GM10847 (cell line): Measurements from ENCODE around the gene MSMB.

ENCODE experiments used
- POLR2A ChIP-seq: IDR thresholded peaks from 2 replicates; pipeline ENCODE4 v1.6.1; 2011; ENCODE audit not compliant: insufficient read length; ENCODE audit errors: extremely low read depth

MSMB gene, protein sequence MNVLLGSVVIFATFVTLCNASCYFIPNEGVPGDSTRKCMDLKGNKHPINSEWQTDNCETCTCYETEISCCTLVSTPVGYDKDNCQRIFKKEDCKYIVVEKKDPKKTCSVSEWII

DNA sequence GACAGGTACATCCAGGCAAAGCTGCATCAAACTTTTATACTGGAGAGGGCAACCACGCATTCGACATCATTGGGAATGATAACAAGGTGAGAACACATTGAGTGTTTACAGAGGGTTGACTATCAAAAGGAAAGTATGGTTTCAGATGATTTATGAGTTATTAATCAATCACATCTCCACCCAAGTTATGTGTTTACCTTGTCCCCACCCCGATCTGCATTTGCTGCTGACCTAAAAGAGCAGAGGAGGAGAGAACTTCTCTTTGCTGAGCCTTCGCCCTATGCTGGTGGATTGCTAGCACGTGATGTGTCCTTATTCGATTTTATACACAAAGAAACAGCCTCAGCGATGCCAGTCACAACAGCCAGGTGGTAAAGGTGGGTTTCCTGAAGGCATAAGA, at the start of gene MSMB:
MSMB (minus strand) TSS at position 9 of the 400 bp plus-strand sequence. CDS start 32 bp downstream, outside the sequence.
- no peak for TF ChIP-seq POLR2A

DNA sequence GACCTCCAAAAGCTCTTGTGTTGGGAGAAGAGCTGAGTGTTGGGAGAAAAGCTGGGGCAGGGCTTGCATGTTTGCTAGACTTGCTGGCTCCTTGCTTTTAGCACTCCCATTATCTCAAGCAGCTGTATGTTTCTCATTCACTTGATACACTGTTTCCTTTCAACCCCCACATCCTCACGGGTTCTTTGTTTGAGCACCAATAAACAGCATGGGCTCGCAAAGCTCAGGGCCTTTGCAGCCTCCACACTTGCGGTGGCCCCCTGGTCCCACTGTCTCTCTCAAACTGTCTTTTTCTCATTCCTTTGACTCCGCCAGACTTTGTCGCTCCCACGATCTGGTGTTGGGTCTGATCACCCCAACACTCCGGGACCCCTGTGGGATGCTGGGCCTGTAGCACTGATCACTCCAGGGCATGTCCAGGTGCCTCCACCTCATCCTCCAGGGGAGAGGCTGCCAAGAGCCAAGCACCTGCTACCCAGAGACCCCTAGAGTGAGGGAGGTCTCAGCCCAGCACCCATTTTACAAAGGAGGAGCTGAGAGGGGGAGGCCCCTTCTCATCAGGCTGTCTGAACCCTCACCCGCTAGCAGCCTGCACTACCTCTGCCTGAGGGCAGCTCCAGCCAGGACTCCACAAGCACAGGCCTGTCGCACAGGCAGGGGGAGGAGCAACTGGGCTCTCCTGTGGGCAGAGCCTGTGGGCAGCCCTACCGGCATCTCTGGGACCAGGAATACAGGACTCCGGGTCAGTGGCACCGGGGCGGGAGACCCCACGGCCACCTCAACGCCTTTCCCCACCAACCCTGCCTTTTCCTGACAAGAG, 49.1 kb upstream of the MSMB start:
- TF ChIP-seq POLR2A, result no peak

DNA sequence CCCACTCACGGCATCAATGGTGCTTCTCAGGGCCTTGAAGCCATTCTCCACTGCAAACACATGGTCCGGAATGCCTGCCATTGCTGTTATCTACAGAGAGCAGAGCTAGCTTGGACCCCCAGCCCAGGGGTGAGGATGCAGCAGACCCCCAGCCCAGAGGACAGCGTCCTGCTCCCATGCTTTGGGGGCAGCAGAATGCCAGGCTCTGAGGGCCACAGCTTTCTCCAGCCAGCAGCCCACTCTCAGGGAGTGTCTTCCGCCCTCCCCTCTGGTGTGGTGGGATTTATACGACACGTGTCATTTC, 48.1 kb upstream of the MSMB start:
- no peak for TF ChIP-seq POLR2A

DNA sequence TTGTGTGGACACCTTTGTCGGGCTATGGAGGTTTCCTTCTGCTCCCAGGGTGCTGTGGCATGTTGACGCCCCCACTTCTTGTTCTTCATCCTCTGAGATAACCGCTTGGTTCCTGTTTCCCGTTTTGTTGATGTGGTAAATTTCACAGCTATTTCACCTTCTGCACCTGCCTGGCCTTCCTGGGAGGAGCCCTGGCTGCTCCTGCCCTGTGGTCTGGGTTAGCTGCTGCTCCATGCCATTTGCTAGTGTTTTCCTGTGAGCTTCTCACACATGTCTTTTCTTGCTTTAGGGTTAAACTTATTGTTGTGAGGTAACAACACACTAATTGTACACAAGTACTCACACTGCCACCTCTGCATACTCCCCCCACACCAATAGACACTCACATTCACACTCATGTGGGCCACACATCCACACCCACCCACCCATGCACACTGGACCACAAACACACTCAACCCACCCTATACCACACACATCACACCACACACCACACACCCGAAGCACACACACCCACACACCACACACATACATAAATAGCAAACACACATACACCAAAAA, 46.5 kb upstream of the MSMB start:
- no peak for TF ChIP-seq POLR2A

DNA sequence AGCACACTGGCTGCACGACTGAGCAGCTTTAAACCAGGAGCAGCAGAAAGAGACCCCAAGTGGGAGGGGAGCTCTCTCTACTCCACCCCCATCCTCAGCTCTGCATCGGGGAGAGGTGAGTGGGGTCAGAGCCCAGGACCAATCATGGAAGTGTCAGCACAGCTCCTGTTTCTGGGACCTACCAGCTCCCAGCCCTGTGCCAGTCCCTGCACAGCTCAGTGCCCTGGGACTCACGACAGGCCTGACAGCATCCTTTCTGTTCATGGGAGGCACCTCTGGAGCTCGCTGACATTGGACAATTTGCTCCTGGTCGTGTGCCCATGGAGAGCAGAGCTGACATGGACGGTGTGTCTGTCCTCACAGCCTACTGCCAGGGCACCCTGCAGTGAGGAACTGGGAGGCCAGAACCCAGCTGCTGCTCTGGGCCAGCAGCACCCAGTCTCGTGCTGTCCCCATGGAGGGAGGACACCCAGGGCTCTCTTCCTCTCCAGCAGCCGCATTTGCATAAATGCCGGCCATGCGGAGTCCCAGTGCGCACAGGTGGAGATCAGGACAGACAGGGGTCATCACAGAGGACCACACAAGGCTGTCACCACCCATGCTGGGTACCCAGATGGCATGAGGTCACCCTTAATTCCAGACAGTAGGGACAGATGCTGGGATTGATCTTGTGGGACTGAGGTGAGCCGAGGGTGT, 45.9 kb upstream of the MSMB start:
- TF ChIP-seq POLR2A, result no peak

DNA sequence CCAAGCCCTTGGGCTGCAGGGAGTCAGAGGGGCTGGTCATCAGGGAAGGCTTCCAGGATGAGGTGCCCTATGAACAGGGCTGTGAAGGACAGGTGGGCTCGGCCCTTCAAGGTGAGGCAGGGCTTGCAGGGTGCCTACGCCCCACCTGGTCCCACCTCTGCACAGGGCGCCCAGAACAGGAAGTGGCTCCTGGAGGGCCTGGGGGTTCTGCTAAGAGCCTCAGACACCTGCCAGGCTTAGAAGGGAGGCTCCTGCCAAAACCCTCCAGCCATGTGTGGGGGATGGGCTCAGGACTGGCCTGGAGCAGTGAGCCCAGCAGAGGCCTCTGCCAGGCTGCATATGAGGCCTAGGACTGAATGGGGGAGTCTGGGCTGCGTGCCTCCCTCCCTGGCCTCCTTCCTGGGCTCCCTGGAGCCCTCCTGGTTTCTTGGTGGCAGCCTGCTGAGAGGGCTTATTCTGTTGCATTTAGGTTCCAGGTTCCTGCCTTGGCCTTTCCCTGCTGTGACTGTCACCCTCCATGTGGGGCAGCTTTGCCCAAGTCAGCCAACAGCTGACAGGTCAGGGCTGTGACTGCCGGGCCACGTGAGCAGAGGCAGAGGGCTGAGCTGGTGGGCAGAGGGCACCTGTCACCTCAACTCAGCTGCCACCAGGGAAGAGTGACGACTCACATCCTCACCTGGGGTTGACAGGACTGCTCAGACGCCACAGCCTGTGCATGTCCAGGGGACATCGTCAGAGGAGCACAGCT, 45.2 kb upstream of the MSMB start:
- TF ChIP-seq POLR2A, result no peak

DNA sequence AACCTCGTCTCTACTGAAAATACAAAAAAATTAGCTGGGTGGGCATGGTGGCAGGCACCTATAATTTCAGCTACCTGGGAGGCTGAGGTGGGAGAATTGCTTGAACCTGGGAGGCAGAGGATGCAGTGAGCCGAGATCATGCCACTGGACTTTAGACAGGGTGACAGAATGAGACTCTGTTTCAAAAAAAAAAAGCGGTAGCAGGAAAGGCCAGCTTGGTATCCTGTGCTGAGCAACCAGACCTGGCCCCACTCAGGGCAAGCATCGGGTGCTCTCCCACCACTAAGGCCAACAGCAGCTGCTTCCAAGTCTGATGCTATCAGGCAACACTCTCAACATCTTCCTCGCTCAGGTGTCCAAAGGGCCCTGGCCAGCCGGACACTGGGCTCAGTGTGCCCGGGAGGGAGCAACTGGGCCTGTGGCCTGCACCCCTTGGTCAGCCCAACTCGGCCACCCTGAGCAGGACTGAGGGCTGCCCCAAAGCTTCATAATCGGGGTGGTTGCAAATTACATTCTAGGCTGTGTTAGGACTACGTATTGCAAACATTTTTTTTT, 44.3 kb upstream of the MSMB start:
- no peak for TF ChIP-seq POLR2A

DNA sequence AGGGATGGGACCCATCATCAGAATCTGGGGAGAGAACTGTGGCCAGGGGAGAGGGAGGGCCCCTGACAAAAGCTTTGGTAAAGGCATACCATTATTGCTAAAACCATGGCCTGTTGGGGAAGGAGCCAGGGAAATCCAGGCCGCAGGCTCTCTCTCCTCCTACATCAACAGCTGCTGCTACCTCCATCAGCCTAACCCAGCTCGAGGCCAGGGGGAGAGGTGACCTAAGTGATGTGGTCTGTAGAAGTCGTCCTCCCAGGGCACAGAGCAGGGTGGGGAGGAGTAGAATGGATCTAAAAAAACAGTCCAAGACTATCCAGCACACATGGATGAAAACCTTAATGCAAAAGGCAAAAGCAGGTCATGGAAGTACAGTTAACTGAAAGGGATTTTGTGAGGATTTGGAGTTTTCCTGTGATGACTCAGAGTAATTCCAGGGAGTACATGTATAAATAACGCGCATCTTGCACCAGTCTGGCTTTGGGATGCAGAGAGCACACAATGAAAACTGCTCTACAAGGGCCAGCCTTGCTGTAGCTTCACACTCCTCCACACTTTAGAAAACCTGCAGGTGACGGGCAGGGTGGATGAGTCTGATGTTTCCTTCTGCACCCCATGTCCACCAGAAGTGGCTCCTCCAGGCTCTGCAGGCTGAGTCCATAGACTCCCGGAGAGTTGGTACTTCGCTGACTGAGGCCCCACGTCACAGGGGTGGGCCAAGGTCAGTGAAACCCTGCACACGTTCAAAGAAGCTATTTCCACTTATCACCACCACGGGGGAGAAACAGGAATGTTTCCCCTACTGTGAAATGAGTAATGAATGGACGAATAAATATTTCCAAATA, 38.5 kb upstream of the MSMB start:
- no peak for TF ChIP-seq POLR2A

DNA sequence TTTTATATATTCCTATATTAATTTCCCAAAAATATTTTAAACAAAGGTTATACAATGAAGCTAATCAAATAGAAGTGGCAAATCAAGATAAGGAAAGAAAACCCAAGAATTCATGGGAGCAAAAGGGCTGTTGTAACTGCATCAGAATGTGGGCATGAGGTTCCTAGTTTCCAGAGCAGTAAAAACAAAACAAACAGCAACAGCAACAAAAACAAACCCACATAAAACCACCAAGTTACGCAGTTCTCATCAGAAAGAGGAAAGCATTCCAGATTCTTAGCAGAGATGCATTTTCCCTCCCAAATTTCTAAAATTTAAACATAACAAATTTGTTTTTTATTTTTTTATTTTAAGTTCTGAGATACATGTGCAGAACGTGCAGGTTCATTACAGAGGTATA, 34.8 kb upstream of the MSMB start:
- TF ChIP-seq POLR2A, result no peak

DNA sequence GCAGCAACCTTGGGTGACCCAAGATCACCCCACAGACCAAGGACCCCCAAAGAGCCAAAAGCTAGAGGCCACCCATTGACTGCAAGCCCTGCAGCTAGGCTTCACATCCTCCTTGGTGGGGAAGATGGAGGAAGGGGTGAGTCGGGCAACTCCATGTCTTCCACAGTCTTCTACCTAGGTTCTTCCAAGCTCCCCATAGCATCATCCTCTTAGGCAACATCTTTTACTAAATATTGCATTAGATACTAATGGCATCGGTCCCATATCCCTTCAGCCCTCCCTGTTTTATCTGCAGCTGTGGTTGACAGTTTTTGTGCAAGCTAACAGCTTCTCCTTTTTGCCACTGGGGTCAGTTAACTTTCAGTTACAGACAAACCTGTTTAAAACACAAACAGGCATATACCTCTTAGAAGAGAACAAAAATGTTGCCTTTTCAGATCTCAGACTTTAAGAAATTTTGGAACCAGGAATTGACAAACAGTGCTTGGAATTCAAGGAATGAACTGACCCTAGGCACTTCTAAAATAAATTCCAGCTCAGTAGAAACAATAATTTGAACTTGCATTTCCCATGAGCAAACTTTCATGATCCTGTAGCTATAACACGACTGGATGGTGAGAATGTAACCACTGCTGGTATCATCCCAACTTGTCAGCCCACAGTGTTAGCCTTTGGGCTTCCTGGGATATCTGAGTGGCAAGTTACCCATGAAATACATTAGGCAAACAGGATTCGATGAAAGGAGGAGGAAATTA, 33.9 kb upstream of the MSMB start:
- no peak for TF ChIP-seq POLR2A

DNA sequence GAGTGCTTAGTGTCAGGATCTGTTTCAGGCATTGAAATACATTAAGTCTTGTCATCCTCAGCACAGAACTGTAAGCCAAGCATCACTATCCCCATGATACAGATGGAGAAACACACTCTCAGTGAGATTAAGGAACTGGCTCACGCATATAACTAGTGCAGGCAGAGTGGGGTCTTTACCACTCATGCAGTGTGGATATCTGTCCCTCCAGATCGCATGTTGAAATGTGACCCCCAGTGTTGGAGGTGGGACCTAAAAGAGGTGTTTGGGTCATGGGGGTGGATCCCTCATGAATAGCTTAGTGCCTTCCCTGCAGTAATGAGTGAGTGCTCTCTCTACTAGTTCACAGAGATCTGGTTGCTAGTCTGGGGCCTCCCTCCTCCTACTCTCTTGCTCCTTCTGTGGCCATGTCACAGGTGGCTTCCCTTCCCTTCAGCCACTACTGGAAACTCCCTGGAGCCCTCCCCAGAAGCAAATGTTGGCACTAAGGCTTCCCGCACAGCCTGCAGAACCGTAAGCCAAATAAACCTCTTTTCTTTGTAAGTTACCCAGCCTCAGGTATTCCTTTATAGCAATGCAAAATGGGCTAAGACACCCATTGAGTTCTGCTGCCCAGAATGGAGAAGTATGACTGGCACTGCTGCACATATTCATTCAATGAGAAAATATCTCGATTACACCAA, 31.8 kb upstream of the MSMB start:
- TF ChIP-seq POLR2A, result no peak

DNA sequence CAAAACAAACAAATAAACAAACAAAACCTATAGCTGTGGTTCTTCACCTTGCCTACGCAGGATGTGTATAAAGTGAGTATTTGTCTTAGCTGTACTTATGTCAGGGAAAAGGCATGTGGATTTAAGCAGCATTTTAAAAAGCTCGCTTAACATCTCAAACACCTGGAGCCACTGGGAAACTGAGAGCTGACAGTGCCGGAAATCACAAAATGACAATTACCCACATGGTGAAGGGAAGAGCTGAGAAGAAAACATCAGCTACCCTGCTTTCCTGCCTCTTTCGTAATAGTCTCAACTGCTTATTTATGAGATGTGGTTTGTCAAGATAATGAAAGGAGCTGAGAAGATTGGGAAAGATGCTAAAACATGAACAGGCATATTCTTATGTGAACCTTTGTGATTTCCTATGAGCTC, 31.1 kb upstream of the MSMB start:
- no peak for TF ChIP-seq POLR2A

DNA sequence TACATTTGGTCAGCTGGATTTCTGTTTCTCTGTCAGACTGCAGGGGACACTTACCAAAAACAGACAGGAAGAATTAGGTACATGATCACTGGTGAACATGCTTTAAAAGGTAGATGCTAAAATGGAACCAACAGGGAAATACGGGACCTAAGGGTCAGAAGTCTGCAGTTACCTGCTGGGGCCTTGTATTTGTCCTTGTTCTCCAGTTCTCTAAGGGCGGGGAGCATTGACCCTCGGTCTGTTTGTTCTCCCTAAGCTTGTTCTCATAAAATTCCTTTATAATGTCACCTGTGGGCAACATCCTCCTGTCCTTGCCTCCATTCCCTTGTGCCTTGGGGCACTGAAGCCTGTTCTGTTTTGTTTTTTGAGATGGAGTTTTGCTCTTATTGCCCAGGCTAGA, 29.8 kb upstream of the MSMB start:
- no peak for TF ChIP-seq POLR2A
